Measurements from ENCODE around the gene ZMIZ1.

ZMIZ1 gene

GRCh38 chr10:79051766-79052165 lies 17.0 kb upstream of the ZMIZ1 start:
- DNase-seq (ENCODE audit: extremely low read depth in 1 of 2, low read depth in 1 of 2): no peak

- DNase-seq (ENCODE audit: extremely low read depth in 1 of 2, low read depth in 1 of 2): no peak
Measured at GRCh38 chr10:79052291-79053080, 16.3 kb upstream of the ZMIZ1 start.

- no peak for DNase-seq (ENCODE audit: extremely low read depth in 1 of 2, low read depth in 1 of 2)
Measured at GRCh38 chr10:79053081-79053434, 15.7 kb upstream of the ZMIZ1 start.

GRCh38 chr10:79053481-79054202 lies 15.1 kb upstream of the ZMIZ1 start:
- DNase-seq (ENCODE audit: extremely low read depth in 1 of 2, low read depth in 1 of 2): no peak

GRCh38 chr10:79054203-79055099 lies 14.3 kb upstream of the ZMIZ1 start:
- no peak for DNase-seq (ENCODE audit: extremely low read depth in 1 of 2, low read depth in 1 of 2)

- DNase-seq (ENCODE audit: extremely low read depth in 1 of 2, low read depth in 1 of 2): no peak
Measured at GRCh38 chr10:79055100-79055782, 13.5 kb upstream of the ZMIZ1 start.

- DNase-seq (ENCODE audit: extremely low read depth in 1 of 2, low read depth in 1 of 2): no peak
Measured at GRCh38 chr10:79055892-79056291, 12.9 kb upstream of the ZMIZ1 start.

- no peak for DNase-seq (ENCODE audit: extremely low read depth in 1 of 2, low read depth in 1 of 2)
Measured at GRCh38 chr10:79056361-79056735, 12.4 kb upstream of the ZMIZ1 start.

GRCh38 chr10:79056736-79057391 lies 11.9 kb upstream of the ZMIZ1 start:
- DNase-seq (ENCODE audit: extremely low read depth in 1 of 2, low read depth in 1 of 2): no peak

GRCh38 chr10:79057481-79058275 lies 11.1 kb upstream of the ZMIZ1 start:
- no peak for DNase-seq (ENCODE audit: extremely low read depth in 1 of 2, low read depth in 1 of 2)

- no peak for DNase-seq (ENCODE audit: extremely low read depth in 1 of 2, low read depth in 1 of 2)
Measured at GRCh38 chr10:79058899-79059841, 9.6 kb upstream of the ZMIZ1 start.

GRCh38 chr10:79059859-79060379 lies 8.8 kb upstream of the ZMIZ1 start:
- no peak for DNase-seq (ENCODE audit: extremely low read depth in 1 of 2, low read depth in 1 of 2)

GRCh38 chr10:79060641-79061255 lies 8.0 kb upstream of the ZMIZ1 start:
- DNase-seq (ENCODE audit: extremely low read depth in 1 of 2, low read depth in 1 of 2): no peak

- DNase-seq (ENCODE audit: extremely low read depth in 1 of 2, low read depth in 1 of 2): no peak
Measured at GRCh38 chr10:79061441-79062315, 7.1 kb upstream of the ZMIZ1 start.

GRCh38 chr10:79063071-79063491 lies 5.7 kb upstream of the ZMIZ1 start:
- no peak for DNase-seq (ENCODE audit: extremely low read depth in 1 of 2, low read depth in 1 of 2)

GRCh38 chr10:79063661-79064492 lies 4.9 kb upstream of the ZMIZ1 start:
- no peak for DNase-seq (ENCODE audit: extremely low read depth in 1 of 2, low read depth in 1 of 2)
